ENCODE measurements around the gene TAL1. TPM values are rescaled to one million over a fixed set of nuclear protein-coding genes. Genes with fewer than 3 reads are reported as not detected.

The TAL1 gene
- total and polyA plus RNA-seq, 4 experiments from 2014 or later: not detected

DNA sequence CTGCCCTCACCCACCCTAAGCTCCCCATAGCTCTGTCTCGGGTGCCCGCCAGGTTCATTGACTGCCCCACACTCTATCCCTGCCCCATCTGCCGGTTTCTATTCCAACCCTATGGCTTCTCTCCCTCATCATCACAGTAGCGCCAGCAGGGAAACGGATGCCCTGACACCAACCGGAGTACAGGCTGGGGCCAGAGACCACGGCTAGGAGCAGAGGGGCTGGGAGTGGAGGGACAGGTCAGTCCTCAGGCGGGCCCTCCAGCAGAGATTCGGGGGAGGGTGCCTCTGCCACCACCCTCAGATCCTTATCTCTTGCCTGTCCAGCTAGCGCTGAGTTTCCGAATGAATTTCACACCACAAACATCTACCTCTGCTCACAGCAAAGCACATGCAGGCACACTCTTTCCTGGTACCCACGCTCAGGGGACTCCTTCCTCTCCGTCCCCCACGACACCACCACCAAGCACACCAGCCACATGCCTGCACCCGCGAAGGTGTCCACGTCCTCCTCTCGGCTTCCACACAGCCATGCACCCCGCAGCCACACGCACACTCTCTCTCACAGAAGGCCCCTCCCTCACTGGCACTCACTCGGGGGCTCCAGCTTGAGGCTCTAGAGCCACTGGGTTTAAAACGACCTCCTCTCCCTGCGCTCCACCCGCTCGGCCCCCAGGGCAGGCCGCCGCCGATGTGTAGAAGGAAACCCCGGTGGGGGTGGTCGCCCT is 7.2 kb downstream of the TAL1 start:
- Histone ChIP-seq H3K36me3 (ENCODE audit: insufficient read depth, low read length) (no peaks in the 10 kb centered on the region), H3K4me1 (ENCODE audit: insufficient read depth, low read length) (peaks cover 14% of the 10 kb centered on the region), H3K4me3 (ENCODE audit: low read length in 2 of 2) (no peak overlapping the region), H3K9me3 (ENCODE audit: control insufficient read depth in 1 of 2, low read length in 2 of 2) (no peaks in the 10 kb centered on the region), H3K27ac (ENCODE audit: low read depth, low read length) (no peak overlapping the region), H3K27me3 (ENCODE audit: insufficient read depth, low read length) (peaks cover 37% of the 10 kb centered on the region)
- ChIA-PET CTCF (ENCODE audit: partially characterized antibody) (no interaction called here), POLR2A (ENCODE audit: partially characterized antibody) (no interaction called here)
- H3K9me3 Mint-ChIP-seq: no peaks in the 10 kb centered on the region
- intact Hi-C loops (cut with micrococcal nuclease): no loop called here
- DNase-seq: no peak
- no peak overlapping the region for H3K4me3 Mint-ChIP-seq
- H3K27ac Mint-ChIP-seq: no peak overlapping the region
- peaks cover 38 to 46% of the 10 kb centered on the region in 2 donors for H3K27me3 Mint-ChIP-seq
- peaks cover 6 to 12% (median 9%) of the 10 kb centered on the region in 4 donors for H3K4me1 Mint-ChIP-seq
- H3K36me3 Mint-ChIP-seq: no peaks in the 10 kb centered on the region

DNA sequence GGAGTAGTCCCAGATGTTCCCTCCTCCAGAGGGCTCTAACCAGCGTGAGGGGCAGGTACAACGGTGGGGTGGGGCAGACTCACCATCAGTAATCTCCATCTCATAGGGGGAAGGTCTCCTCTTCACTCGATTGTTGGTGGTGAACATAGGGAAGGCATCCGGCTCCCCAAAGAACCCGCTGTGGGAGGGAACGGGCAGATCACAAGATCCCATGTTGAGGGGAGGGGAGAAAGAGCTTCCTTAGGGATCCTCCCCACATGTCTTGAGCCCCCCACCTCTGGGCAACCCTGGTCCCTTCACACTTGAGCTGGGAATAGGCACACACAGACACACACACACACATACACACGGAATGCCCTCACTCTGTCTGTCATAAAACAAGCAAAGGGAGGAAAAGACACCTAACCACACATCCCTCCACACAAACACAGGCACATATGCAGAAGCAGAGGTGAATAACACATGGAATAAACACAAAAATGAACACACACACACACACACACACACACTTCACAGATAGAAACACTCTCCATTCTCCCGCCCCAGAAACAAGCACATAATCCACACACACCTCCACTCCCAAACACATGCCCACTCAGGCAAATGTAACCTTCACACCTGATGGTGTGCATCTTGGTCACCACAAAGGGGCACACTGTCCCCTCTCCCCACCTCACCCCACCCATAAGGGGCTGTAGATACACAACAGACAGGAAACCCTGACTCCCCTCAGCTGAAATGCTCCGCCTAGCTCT is 7.9 kb downstream of the TAL1 start:
- Histone ChIP-seq H3K27ac (ENCODE audit: low read depth, low read length) (no peak overlapping the region), H3K4me3 (ENCODE audit: low read length in 2 of 2) (no peak overlapping the region), H3K27me3 (ENCODE audit: insufficient read depth, low read length) (peaks cover 29% of the 10 kb centered on the region), H3K4me1 (ENCODE audit: insufficient read depth, low read length) (peaks cover 6% of the 10 kb centered on the region), H3K36me3 (ENCODE audit: insufficient read depth, low read length) (no peaks in the 10 kb centered on the region), H3K9me3 (ENCODE audit: control insufficient read depth in 1 of 2, low read length in 2 of 2) (no peaks in the 10 kb centered on the region)
- ChIA-PET CTCF (ENCODE audit: partially characterized antibody) (no interaction called here), POLR2A (ENCODE audit: partially characterized antibody) (no interaction called here)
- Mint-ChIP-seq H3K27ac (no peak overlapping the region), H3K27me3 (peaks cover 31 to 40% of the 10 kb centered on the region in 2 donors), H3K36me3 (no peaks in the 10 kb centered on the region), H3K9me3 (no peaks in the 10 kb centered on the region), H3K4me1 (peaks cover 4 to 7% (median 5%) of the 10 kb centered on the region in 4 donors), H3K4me3 (no peak overlapping the region)
- DNase-seq: no peak
- intact Hi-C loops (cut with micrococcal nuclease): no loop called here

DNA sequence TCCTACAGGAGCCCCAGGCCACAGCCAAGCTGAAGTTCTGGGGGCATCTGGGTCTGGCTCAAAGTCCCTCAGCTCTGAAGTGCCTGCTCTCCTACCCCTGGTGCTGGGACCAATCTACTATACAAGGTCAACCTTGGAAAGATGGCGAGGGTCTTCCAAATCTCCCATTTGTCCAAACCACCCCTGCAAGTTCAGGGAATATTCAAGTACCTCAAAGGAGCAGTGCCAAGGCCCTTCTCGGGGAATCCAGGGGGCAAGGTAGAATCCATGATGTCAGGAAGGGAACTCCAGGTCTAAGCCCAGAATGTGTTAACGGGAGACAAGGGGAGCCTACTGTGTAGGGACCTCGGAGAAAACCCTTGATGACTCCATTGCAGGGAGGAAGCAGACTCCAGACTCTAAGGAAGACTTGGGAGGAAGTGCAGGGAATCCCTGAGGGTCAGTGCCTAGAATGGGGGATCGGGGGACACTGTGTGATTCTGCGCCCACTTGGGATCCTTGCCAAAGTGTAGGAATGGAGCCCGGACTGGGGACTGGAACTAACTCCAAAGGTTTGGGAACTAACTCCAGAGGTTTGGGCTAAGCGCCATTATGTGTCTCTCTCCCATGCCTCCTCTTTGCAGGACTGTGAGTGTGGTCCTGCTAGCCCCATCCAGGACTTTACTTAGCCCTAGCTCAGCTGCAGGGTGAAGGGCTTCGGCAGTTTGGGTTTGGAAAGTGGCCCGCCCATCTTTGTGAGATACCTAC is 8.7 kb downstream of the TAL1 start:
- Histone ChIP-seq H3K9me3 (ENCODE audit: control insufficient read depth in 1 of 2, low read length in 2 of 2) (no peaks in the 10 kb centered on the region), H3K4me1 (ENCODE audit: insufficient read depth, low read length) (peaks cover 6% of the 10 kb centered on the region), H3K36me3 (ENCODE audit: insufficient read depth, low read length) (no peaks in the 10 kb centered on the region), H3K27me3 (ENCODE audit: insufficient read depth, low read length) (peaks cover 22% of the 10 kb centered on the region), H3K4me3 (ENCODE audit: low read length in 2 of 2) (no peak overlapping the region), H3K27ac (ENCODE audit: low read depth, low read length) (no peak overlapping the region)
- Mint-ChIP-seq H3K4me3 (no peak overlapping the region), H3K9me3 (no peaks in the 10 kb centered on the region), H3K27ac (no peak overlapping the region), H3K36me3 (no peaks in the 10 kb centered on the region), H3K27me3 (peaks cover 27 to 36% of the 10 kb centered on the region in 2 donors), H3K4me1 (peaks cover 4 to 7% (median 5%) of the 10 kb centered on the region in 4 donors)
- CTCF ChIA-PET (ENCODE audit: partially characterized antibody): interaction anchor here (1.8 kb wide), 1 partner anchor 29 kb away, joined by 7 read pairs; no protein-coding TSS in a partner anchor
- intact Hi-C loops (cut with micrococcal nuclease): no loop called here
- POLR2A ChIA-PET (ENCODE audit: partially characterized antibody): no interaction called here
- no peak for DNase-seq

DNA sequence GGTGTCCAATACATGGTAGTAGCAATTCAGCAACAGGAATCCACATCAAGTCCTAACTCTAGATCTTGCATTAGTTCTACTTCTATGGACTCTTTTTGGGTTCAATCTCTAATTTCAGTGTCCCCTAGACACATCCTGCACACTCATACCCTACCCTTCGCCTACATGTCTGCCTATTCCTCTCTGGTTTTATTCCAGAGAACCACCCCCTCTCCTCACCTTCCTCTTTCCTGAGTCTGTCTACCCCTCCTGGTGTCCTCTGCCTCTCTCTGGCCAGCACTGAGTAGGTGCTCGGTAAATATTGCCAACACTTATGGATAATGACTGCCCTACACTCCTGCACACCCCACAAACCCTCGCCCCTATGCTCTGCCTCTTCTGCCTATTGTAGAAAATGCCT is 9.5 kb downstream of the TAL1 start:
- peaks cover 20 to 28% of the 10 kb centered on the region in 2 donors for H3K27me3 Mint-ChIP-seq
- intact Hi-C loops (cut with micrococcal nuclease): no loop called here
- ChIA-PET POLR2A (ENCODE audit: partially characterized antibody) (no interaction called here), CTCF (ENCODE audit: partially characterized antibody) (interaction anchor here (1.8 kb wide), 1 partner anchor 28 kb away, joined by 7 read pairs; no protein-coding TSS in a partner anchor)
- Histone ChIP-seq H3K36me3 (ENCODE audit: insufficient read depth, low read length) (no peaks in the 10 kb centered on the region), H3K4me3 (ENCODE audit: low read length in 2 of 2) (no peak overlapping the region), H3K27me3 (ENCODE audit: insufficient read depth, low read length) (peaks cover 16% of the 10 kb centered on the region), H3K27ac (ENCODE audit: low read depth, low read length) (no peak overlapping the region), H3K9me3 (ENCODE audit: control insufficient read depth in 1 of 2, low read length in 2 of 2) (no peaks in the 10 kb centered on the region), H3K4me1 (ENCODE audit: insufficient read depth, low read length) (peaks cover 6% of the 10 kb centered on the region)
- no peak for DNase-seq
- no peaks in the 10 kb centered on the region for H3K36me3 Mint-ChIP-seq
- no peak overlapping the region for H3K4me3 Mint-ChIP-seq
- H3K9me3 Mint-ChIP-seq: no peaks in the 10 kb centered on the region
- H3K4me1 Mint-ChIP-seq: peaks cover 4 to 7% (median 5%) of the 10 kb centered on the region in 4 donors
- H3K27ac Mint-ChIP-seq: no peak overlapping the region

DNA sequence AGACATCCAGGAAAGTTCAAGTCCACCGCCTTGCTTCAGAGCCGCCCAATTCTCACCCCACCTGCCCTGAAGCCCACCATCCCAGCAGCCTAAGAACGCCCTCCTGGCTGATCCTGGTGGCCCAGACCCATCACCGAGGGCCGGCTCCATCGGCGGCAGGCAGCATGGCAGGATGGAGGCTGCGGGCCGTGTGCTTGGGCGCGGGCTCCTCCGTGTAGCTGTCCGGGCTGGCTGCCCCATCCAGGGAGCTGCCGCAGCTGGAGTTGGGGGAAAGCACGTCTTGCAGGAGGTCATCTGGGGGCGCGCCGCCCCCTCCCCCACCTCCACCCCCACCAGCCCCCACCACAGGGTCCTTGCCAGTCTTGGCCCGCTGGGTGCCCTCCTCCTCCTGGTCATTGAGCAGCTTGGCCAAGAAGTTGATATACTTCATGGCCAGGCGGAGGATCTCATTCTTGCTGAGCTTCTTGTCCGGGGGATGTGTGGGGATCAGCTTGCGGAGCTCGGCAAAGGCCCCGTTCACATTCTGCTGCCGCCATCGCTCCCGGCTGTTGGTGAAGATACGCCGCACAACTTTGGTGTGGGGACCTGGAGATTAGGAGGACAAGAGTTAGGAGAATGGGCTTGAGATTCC is 12.3 kb downstream of the TAL1 start:
- Histone ChIP-seq H3K36me3 (ENCODE audit: insufficient read depth, low read length) (no peaks in the 10 kb centered on the region), H3K9me3 (ENCODE audit: control insufficient read depth in 1 of 2, low read length in 2 of 2) (no peaks in the 10 kb centered on the region), H3K27ac (ENCODE audit: low read depth, low read length) (no peak overlapping the region), H3K27me3 (ENCODE audit: insufficient read depth, low read length) (peaks cover 7% of the 10 kb centered on the region), H3K4me3 (ENCODE audit: low read length in 2 of 2) (no peak overlapping the region), H3K4me1 (ENCODE audit: insufficient read depth, low read length) (peaks cover 1% of the 10 kb centered on the region)
- no peak overlapping the region for H3K4me3 Mint-ChIP-seq
- peaks cover 3 to 12% of the 10 kb centered on the region in 2 donors for H3K27me3 Mint-ChIP-seq
- no peaks in the 10 kb centered on the region for H3K4me1 Mint-ChIP-seq
- intact Hi-C loops (cut with micrococcal nuclease): no loop called here
- ChIA-PET CTCF (ENCODE audit: partially characterized antibody) (interaction anchor here (1.0 kb wide), 1 partner anchor 8 kb away, joined by 3 read pairs; no protein-coding TSS in a partner anchor), POLR2A (ENCODE audit: partially characterized antibody) (no interaction called here)
- H3K27ac Mint-ChIP-seq: no peak overlapping the region
- no peaks in the 10 kb centered on the region for H3K9me3 Mint-ChIP-seq
- no peaks in the 10 kb centered on the region for H3K36me3 Mint-ChIP-seq
- DNase-seq: no peak

DNA sequence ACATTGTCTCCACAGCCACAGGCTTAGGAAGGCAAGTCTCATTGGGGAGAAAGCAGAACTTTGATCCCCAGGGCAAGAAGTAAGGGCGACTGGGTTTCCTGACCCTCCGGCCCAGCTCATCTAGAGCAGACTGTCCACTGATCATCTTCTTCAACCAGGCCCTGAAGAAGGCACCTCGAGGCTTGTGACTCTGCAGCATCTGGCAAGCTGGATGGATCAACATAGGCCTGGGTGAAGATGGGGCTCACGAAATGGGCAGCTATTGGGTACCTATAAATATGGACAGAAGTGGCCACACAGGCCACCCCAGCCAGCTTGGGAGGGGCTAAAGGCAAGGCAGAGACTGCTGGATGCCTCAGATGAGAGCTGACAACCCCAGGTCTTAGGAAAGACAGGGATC is 13.0 kb downstream of the TAL1 start:
- no peak overlapping the region for H3K4me3 Mint-ChIP-seq
- ChIA-PET CTCF (ENCODE audit: partially characterized antibody) (interaction anchor here (1.0 kb wide), 1 partner anchor 9 kb away, joined by 3 read pairs; no protein-coding TSS in a partner anchor), POLR2A (ENCODE audit: partially characterized antibody) (no interaction called here)

More for the DNA sequence above, 13.0 kb downstream of the TAL1 start:
- Histone ChIP-seq H3K9me3 (ENCODE audit: control insufficient read depth in 1 of 2, low read length in 2 of 2) (no peaks in the 10 kb centered on the region), H3K27ac (ENCODE audit: low read depth, low read length) (no peak overlapping the region), H3K4me1 (ENCODE audit: insufficient read depth, low read length) (no peaks in the 10 kb centered on the region), H3K36me3 (ENCODE audit: insufficient read depth, low read length) (no peaks in the 10 kb centered on the region), H3K4me3 (ENCODE audit: low read length in 2 of 2) (no peak overlapping the region), H3K27me3 (ENCODE audit: insufficient read depth, low read length) (peaks cover 1% of the 10 kb centered on the region)
- Mint-ChIP-seq H3K4me1 (no peaks in the 10 kb centered on the region), H3K27me3 (peaks cover 3 to 12% of the 10 kb centered on the region in 2 donors), H3K36me3 (no peaks in the 10 kb centered on the region), H3K9me3 (no peaks in the 10 kb centered on the region), H3K27ac (no peak overlapping the region)
- intact Hi-C loops (cut with micrococcal nuclease): no loop called here
- no peak for DNase-seq
